Activated CD8-positive, alpha-beta memory T cell treated with anti-CD3 and anti-CD28 coated beads for 24 hours (primary cell): Measurements from ENCODE around the gene MERTK.
"Not testable (repeated sequence)": the region's sequence is repeated elsewhere in the genome, so short reads cannot be mapped to it uniquely, and the experiment has no call there.

Experiments
- DNase-seq: peaks from one replicate; pipeline ENCODE4 v3.0.0-alpha.2; 2020

Gene MERTK

GRCh38 chr2:112018846-112019245 is 120.4 kb downstream of the MERTK start:
- DNase-seq = no peak

- no peak for DNase-seq
Measured at GRCh38 chr2:112019569-112019982, 121.2 kb downstream of the MERTK start.

GRCh38 chr2:112020561-112020960 is 122.2 kb downstream of the MERTK start:
- DNase-seq = no peak

GRCh38 chr2:112021290-112021689 is 122.9 kb downstream of the MERTK start:
- no peak for DNase-seq

GRCh38 chr2:112021781-112022231 is 123.4 kb downstream of the MERTK start:
- no peak for DNase-seq

- DNase-seq = no peak
Measured at GRCh38 chr2:112023707-112024106, 125.3 kb downstream of the MERTK start.

GRCh38 chr2:112024231-112024630 is 125.8 kb downstream of the MERTK start:
- no peak for DNase-seq

- DNase-seq = no peak
Measured at GRCh38 chr2:112024896-112025491, 126.6 kb downstream of the MERTK start.

GRCh38 chr2:112026509-112026908 is 128.1 kb downstream of the MERTK start:
- no peak for DNase-seq

- DNase-seq = no peak
Measured at GRCh38 chr2:112027767-112028166, 129.4 kb downstream of the MERTK start.

- DNase-seq = no peak
Measured at GRCh38 chr2:112029164-112029563, 130.8 kb downstream of the MERTK start.

- no peak for DNase-seq
Measured at GRCh38 chr2:112031473-112032223, 133.2 kb downstream of the MERTK start.

- DNase-seq = no peak
Measured at GRCh38 chr2:112032224-112032586, 133.8 kb downstream of the MERTK start.

GRCh38 chr2:112032689-112033465 is 134.5 kb downstream of the MERTK start:
- no peak for DNase-seq

GRCh38 chr2:112033600-112033999 is 135.2 kb downstream of the MERTK start:
- no peak for DNase-seq

GRCh38 chr2:112034924-112035323 is 136.5 kb downstream of the MERTK start:
- no peak for DNase-seq

- no peak for DNase-seq
Measured at GRCh38 chr2:112035786-112036185, 137.4 kb downstream of the MERTK start.

GRCh38 chr2:112039556-112039955 is 141.1 kb downstream of the MERTK start:
- not testable (repeated sequence) for DNase-seq

GRCh38 chr2:112040066-112040465 is 141.7 kb downstream of the MERTK start:
- not testable (repeated sequence) for DNase-seq

- DNase-seq = not testable (repeated sequence)
Measured at GRCh38 chr2:112041460-112041859, 143.1 kb downstream of the MERTK start.

- no peak for DNase-seq
Measured at GRCh38 chr2:112045446-112046014, 147.1 kb downstream of the MERTK start.

- no peak for DNase-seq
Measured at GRCh38 chr2:112046231-112046630, 147.8 kb downstream of the MERTK start.

GRCh38 chr2:112047537-112048235 is 149.3 kb downstream of the MERTK start:
- DNase-seq = no peak
